ENCODE results near the gene PLA2G4A. TPM values are rescaled to one million over a fixed set of nuclear protein-coding genes. Genes with fewer than 3 reads are reported as not detected.

Gene PLA2G4A
- total and polyA plus RNA-seq, 2 donors (not counting 3 experiments of a cell fraction or from before 2014, with no cell fraction given), result 8.2 to 13.3 TPM

DNA sequence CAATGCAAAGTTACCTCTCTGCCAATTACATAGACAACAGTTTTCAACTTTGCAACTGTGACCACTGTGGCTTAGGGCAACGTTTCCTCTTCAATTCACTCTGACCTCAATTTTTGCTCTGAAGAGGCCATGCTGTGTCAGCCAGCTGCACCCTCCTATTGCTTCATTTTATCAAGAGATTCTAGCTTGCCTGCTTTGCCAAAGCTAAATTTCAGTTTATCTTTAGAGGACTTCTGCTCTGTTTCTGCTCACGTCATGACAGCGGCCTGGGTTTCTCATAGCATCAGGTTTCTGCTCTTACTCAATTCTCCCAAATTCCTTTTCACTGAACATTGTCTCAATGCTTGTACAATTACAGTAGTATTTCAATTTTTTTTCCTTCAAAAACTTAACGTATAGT is 154.6 kb downstream of the PLA2G4A start:
- ChIA-PET CTCF (interaction anchor here (1.0 to 2.8 kb wide), 2 partner anchors 67 to 260 kb away, joined by 3 to 29 read pairs; no protein-coding TSS in a partner anchor), POLR2A (no interaction called here)
- no peak overlapping the region for H3K4me3 ChIP-seq (replicated peaks in 1 of 3; ENCODE audit: insufficient read depth in 1 of 3, low read depth in 1 of 3, low read length in 3 of 3)
- no peak for FAIRE-seq
- TF ChIP-seq FOS (IDR thresholded peaks at IDR 0.05; ENCODE audit: borderline replicate concordance, insufficient read depth, low read length), result no peak
- no peak for TF ChIP-seq POLR2AphosphoS5 (IDR thresholded peaks at IDR 0.05; ENCODE audit: insufficient read depth, low read depth, low read length)
- TF ChIP-seq, protein P1, sequence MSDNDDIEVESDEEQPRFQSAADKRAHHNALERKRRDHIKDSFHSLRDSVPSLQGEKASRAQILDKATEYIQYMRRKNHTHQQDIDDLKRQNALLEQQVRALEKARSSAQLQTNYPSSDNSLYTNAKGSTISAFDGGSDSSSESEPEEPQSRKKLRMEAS (IDR thresholded peaks at IDR 0.05; ENCODE audit: insufficient read depth, insufficient read length), result no peak
- TF ChIP-seq, protein P2, sequence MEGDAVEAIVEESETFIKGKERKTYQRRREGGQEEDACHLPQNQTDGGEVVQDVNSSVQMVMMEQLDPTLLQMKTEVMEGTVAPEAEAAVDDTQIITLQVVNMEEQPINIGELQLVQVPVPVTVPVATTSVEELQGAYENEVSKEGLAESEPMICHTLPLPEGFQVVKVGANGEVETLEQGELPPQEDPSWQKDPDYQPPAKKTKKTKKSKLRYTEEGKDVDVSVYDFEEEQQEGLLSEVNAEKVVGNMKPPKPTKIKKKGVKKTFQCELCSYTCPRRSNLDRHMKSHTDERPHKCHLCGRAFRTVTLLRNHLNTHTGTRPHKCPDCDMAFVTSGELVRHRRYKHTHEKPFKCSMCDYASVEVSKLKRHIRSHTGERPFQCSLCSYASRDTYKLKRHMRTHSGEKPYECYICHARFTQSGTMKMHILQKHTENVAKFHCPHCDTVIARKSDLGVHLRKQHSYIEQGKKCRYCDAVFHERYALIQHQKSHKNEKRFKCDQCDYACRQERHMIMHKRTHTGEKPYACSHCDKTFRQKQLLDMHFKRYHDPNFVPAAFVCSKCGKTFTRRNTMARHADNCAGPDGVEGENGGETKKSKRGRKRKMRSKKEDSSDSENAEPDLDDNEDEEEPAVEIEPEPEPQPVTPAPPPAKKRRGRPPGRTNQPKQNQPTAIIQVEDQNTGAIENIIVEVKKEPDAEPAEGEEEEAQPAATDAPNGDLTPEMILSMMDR (IDR thresholded peaks at IDR 0.05; ENCODE audit: extremely low read depth in 1 of 2, insufficient read depth in 1 of 2, low read depth in 1 of 2, low read length in 2 of 2), result no peak
- H3K9me1 ChIP-seq (replicated peaks; ENCODE audit: control insufficient read depth, extremely low read depth, insufficient read depth, low read length), result no peaks in the 10 kb centered on the region
- no peak overlapping the region for H3K9ac ChIP-seq (replicated peaks; ENCODE audit: extremely low read depth, insufficient read depth, low read length)
- no peak overlapping the region for H2AFZ ChIP-seq (ENCODE audit: low read depth, low read length)
- H3K36me3 ChIP-seq (ENCODE audit: control insufficient read depth in 2 of 2, extremely low read depth in 1 of 2, insufficient read depth in 2 of 2, low read length in 2 of 2), result no peaks in the 10 kb centered on the region
- peaks cover 24% of the 10 kb centered on the region for H3K4me1 ChIP-seq (ENCODE audit: control insufficient read depth, extremely low read depth, insufficient read depth, low read length)
- dilution Hi-C loops (cut with MboI; ENCODE audit: extremely low pct_ligation_motif_present, low sequenced_read_pairs), result no loop called here
- H3K4me2 ChIP-seq (ENCODE audit: insufficient read depth, low read length), result no peak overlapping the region
- peaks cover 8% of the 10 kb centered on the region for H3K79me2 ChIP-seq (ENCODE audit: control insufficient read depth, insufficient read depth, low read length)
- H3K9me3 ChIP-seq (replicated peaks; ENCODE audit: control insufficient read depth, insufficient read depth, low read length), result no peaks in the 10 kb centered on the region
- no peak overlapping the region for H3K27ac ChIP-seq (ENCODE audit: insufficient read depth, low read depth, low read length)
- intact Hi-C loops (cut with micrococcal nuclease), result no loop called here
- H4K20me1 ChIP-seq (replicated peaks; ENCODE audit: control insufficient read depth, extremely low read depth, insufficient read depth, low read length), result no peaks in the 10 kb centered on the region
- DNase-seq (ENCODE audit: low read depth, low spot score), result no peak
- BruUV-seq (replicated peaks), result no TSS peak
- H3K27me3 ChIP-seq (ENCODE audit: control insufficient read depth in 2 of 2, insufficient read depth in 2 of 2, low read length in 2 of 2), result no peaks in the 10 kb centered on the region

DNA sequence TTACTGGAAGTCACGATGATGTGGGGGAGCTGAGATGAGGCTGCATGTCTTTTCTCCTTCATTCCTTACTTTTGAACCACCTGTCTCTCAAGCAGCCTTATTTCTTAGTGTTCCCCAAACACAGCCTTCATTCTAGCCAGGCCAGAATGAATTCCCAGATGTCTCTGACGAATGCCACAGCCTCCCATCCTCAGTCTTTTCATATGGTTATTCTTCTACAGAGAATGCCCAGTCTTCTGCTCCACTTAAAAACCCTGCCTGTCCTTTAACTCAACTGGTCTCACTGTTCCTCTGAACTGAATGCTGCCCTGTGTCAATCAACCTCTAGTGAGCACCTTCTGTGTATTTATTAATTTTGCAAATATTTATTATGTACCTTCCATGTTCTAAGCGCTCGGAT is 156.2 kb downstream of the PLA2G4A start:
- peak; percentile 17 for DNase-seq (ENCODE audit: low read depth, low spot score)
- Histone ChIP-seq H3K4me2 (ENCODE audit: insufficient read depth, low read length) (no peak overlapping the region), H3K27ac (ENCODE audit: insufficient read depth, low read depth, low read length) (peak overlapping the region; percentile 76), H3K9me1 (replicated peaks; ENCODE audit: control insufficient read depth, extremely low read depth, insufficient read depth, low read length) (no peaks in the 10 kb centered on the region), H3K36me3 (ENCODE audit: control insufficient read depth in 2 of 2, extremely low read depth in 1 of 2, insufficient read depth in 2 of 2, low read length in 2 of 2) (peaks cover 0 to under 1% of the 10 kb centered on the region in 2 experiments), H2AFZ (ENCODE audit: low read depth, low read length) (no peak overlapping the region), H3K79me2 (ENCODE audit: control insufficient read depth, insufficient read depth, low read length) (peaks cover 2% of the 10 kb centered on the region), H3K4me1 (ENCODE audit: control insufficient read depth, extremely low read depth, insufficient read depth, low read length) (peaks cover 19% of the 10 kb centered on the region), H3K4me3 (replicated peaks in 1 of 3; ENCODE audit: insufficient read depth in 1 of 3, low read depth in 1 of 3, low read length in 3 of 3) (no peak overlapping the region), H4K20me1 (replicated peaks; ENCODE audit: control insufficient read depth, extremely low read depth, insufficient read depth, low read length) (no peaks in the 10 kb centered on the region), H3K27me3 (ENCODE audit: control insufficient read depth in 2 of 2, insufficient read depth in 2 of 2, low read length in 2 of 2) (no peaks in the 10 kb centered on the region), H3K9ac (replicated peaks; ENCODE audit: extremely low read depth, insufficient read depth, low read length) (peak overlapping the region; percentile 65), H3K9me3 (replicated peaks; ENCODE audit: control insufficient read depth, insufficient read depth, low read length) (no peaks in the 10 kb centered on the region)
- ChIA-PET POLR2A (no interaction called here), CTCF (interaction anchor here (0.7 to 2.8 kb wide), 11 partner anchors 25 to 610 kb away, joined by 3 to 29 read pairs (median 5); partner anchors contain the start of genes PTGS2 and TPR)
- dilution Hi-C loops (cut with MboI; ENCODE audit: extremely low pct_ligation_motif_present, low sequenced_read_pairs), result no loop called here
- FAIRE-seq, result no peak
- no TSS peak for BruUV-seq (replicated peaks)
- TF ChIP-seq POLR2AphosphoS5 (IDR thresholded peaks at IDR 0.05; ENCODE audit: insufficient read depth, low read depth, low read length) (no peak), EZH2 (IDR thresholded peaks at IDR 0.05; ENCODE audit: borderline replicate concordance, low read depth, low read length, severe bottlenecking) (no peak), FOS (IDR thresholded peaks at IDR 0.05; ENCODE audit: borderline replicate concordance, insufficient read depth, low read length) (no peak), POLR2A (IDR thresholded peaks at IDR 0.05; ENCODE audit: low read depth, low read length) (no peak), MYC (IDR thresholded peaks at IDR 0.05; ENCODE audit: low read depth, low read length) (no peak), JUN (IDR thresholded peaks at IDR 0.05; ENCODE audit: borderline replicate concordance, insufficient read depth, insufficient read length, low read depth) (no peak), GATA2 (IDR thresholded peaks at IDR 0.05; ENCODE audit: insufficient read depth, insufficient read length, low read depth, low read length) (no peak)
- TF ChIP-seq, protein P2 (IDR thresholded peaks at IDR 0.05; ENCODE audit: extremely low read depth in 1 of 2, insufficient read depth in 1 of 2, low read depth in 1 of 2, low read length in 2 of 2), result no peak
- TF ChIP-seq, protein P1 (IDR thresholded peaks at IDR 0.05; ENCODE audit: insufficient read depth, insufficient read length), result no peak
- intact Hi-C loops (cut with micrococcal nuclease), result loop anchor here (1.0 to 5.0 kb wide), 5 partner anchors 38 to 610 kb away; partner anchors contain the start of genes ODR4 and TPR
